K562 (cell line): Measurements from ENCODE around the gene FERMT3. TPM values are rescaled to one million over a fixed set of nuclear protein-coding genes. Genes with fewer than 3 reads are reported as not detected.
A peak's percentile ranks its signal among the peaks of the same experiment; 100 is the strongest.

Source experiments
- BCOR ChIP-seq: fragments of 450-650 bp; IDR thresholded peaks from 2 replicates; pipeline ENCODE4 v1.6.1; 2016
- CBX3 ChIP-seq, 2 experiments: IDR thresholded peaks; 1 replicate in 1 of 2; 2 replicates in 1 of 2; pipeline ENCODE4 v1.6.1; 2012; ENCODE audit warnings: inconsistent platforms in 2 of 2, low read length in 2 of 2, borderline replicate concordance in 1 of 2, control low read depth in 1 of 2
- CTBP1 ChIP-seq: fragments of 450-650 bp; IDR thresholded peaks from 2 replicates; pipeline ENCODE4 v1.6.1; 2016; ENCODE audit warnings: borderline replicate concordance
- HDAC8 ChIP-seq: fragments of 450-650 bp; IDR thresholded peaks from 2 replicates; pipeline ENCODE4 v1.6.1; 2016; ENCODE audit warnings: mild to moderate bottlenecking, missing genetic modification characterization, moderate library complexity, missing compliant biosample characterization
- NCOA6 ChIP-seq: fragments of 450-650 bp; IDR thresholded peaks from 2 replicates; pipeline ENCODE4 v1.6.1; 2017; ENCODE audit warnings: mild to moderate bottlenecking
- OTX1 ChIP-seq: fragments of 450-650 bp; formaldehyde crosslinking; IDR thresholded peaks from 2 replicates; pipeline ENCODE4 v1.4.0; 2022; ENCODE audit warnings: mild to moderate bottlenecking
- SMAD4 ChIP-seq: fragments of 250-450 bp; sonication (Bioruptor Pico); conservative IDR thresholded peaks from 2 replicates; pipeline ENCODE4 v1.8.0; 2021; ENCODE audit warnings: inconsistent platforms, mild to moderate bottlenecking, moderate library complexity
- polyA plus RNA-seq, 8 experiments: library from polyadenylated mRNA; depleted of rRNA in 4 of 8; stranded (reverse) in 5 of 8; unstranded in 3 of 8; fragments of >200 nt; fragmentation: Nextera tagmentation in 2 of 8; fragmentation: Illumina TruSeq in 1 of 8; extraction: Ambion mirVana in 2 of 8; extraction: Trizol in 1 of 8; gene quantifications; 2 replicates each; pipeline versions ENCODE4 v1.2.1 to v1.2.3, GENCODE V29; 2011 to 2014; ENCODE audit warnings: inconsistent platforms in 1 of 8, missing spikeins in 1 of 8
- total RNA-seq, 7 experiments: library from RNA; depleted of rRNA in 6 of 7; stranded (reverse); fragments of >200 nt in 6 of 7; fragmentation: Illumina TruSeq in 2 of 7; extraction: Trizol in 2 of 7; gene quantifications; 2 replicates each; pipeline versions ENCODE4 v1.2.1 to v1.2.3, GENCODE V29; 2011 to 2021; ENCODE audit warnings: low replicate concordance in 1 of 7
- TF ChIP-seq, protein P1 (sequence below): fragments of 450-650 bp; IDR thresholded peaks from 2 replicates; pipeline ENCODE4 v1.7.1; 2018; ENCODE audit warnings: mild to moderate bottlenecking, low read depth; ENCODE audit not compliant: partially characterized antibody
- TF ChIP-seq, protein P2 (sequence below): sonication (generic); formaldehyde crosslinking; IDR thresholded peaks from 2 replicates; pipeline ENCODE4 v1.8.0; 2022; ENCODE audit warnings: mild to moderate bottlenecking, missing genetic modification reagents
- TF ChIP-seq, protein P3 (sequence below), 3 experiments: fragments of 200-800 bp in 1 of 3; fragments of 250-450 bp in 1 of 3; fragments of 450-650 bp in 1 of 3; sonication (Bioruptor Pico) in 1 of 3; sonication (Bioruptor generic) in 1 of 3; formaldehyde crosslinking in 1 of 3; IDR thresholded peaks; 2 replicates each; pipeline versions ENCODE4 v1.6.1 to v1.8.0; 2016 to 2022; ENCODE audit warnings: mild to moderate bottlenecking in 2 of 3, missing genetic modification characterization in 2 of 3, missing compliant biosample characterization in 1 of 3, moderate library complexity in 1 of 3

FERMT3 gene
- total and polyA plus RNA-seq, 9 of the 15 experiments (the other 6 are each of a cell fraction or from before 2014, with no cell fraction given) = 3.2 to 275 (median 79.7) TPM

DNA sequence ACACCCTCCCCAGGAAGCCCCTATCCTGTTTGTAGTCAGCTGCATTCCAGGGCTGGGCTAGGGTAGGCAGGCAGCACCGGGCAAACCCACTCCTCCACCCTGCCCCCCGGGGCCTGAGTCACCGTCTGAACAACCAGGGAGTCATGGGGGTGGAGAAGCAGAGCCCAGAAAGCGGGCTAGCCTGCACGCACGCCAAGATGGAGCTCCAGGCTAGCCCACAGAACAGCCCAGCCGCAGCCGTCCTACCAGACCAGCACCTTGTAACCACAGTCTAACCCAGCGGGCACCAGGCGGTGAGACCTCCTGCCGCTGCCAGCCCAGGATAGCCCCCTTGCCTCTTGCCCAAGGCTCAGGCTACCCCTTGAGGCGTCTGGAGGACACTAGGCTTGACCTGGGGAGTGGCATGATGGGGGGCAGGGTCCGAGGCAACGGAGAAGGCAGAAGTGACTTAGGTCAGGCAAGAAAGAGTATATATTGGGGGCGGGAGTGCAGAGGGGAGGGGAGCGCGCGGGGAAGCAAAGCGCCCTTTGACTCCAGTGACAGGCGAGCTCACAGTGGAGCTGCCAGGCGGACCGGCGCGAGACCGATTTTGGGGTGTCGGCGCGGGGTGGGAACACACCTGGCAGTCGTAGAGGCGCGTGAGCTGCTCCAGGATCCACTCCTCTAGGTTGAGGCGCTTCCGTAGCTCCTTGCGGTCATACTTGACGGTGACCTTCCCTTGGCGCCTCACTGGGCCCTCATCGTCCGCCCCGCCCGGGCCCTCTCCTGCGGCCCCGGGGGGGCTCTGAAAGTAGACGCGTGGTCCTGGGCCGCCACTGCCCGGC lies 39.5 kb downstream of the FERMT3 start (continued):
- TF ChIP-seq, protein P1, sequence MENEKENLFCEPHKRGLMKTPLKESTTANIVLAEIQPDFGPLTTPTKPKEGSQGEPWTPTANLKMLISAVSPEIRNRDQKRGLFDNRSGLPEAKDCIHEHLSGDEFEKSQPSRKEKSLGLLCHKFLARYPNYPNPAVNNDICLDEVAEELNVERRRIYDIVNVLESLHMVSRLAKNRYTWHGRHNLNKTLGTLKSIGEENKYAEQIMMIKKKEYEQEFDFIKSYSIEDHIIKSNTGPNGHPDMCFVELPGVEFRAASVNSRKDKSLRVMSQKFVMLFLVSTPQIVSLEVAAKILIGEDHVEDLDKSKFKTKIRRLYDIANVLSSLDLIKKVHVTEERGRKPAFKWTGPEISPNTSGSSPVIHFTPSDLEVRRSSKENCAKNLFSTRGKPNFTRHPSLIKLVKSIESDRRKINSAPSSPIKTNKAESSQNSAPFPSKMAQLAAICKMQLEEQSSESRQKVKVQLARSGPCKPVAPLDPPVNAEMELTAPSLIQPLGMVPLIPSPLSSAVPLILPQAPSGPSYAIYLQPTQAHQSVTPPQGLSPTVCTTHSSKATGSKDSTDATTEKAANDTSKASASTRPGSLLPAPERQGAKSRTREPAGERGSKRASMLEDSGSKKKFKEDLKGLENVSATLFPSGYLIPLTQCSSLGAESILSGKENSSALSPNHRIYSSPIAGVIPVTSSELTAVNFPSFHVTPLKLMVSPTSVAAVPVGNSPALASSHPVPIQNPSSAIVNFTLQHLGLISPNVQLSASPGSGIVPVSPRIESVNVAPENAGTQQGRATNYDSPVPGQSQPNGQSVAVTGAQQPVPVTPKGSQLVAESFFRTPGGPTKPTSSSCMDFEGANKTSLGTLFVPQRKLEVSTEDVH = peak; percentile 12
- TF ChIP-seq SMAD4 (CRISPR knock-in tag) (peak; percentile 39; the same call in 1 of the 2 replicates), BCOR (peak; percentile 63), CTBP1 (peak; percentile 21; the same call in 1 of the 2 replicates), CBX3 (IDR thresholded peaks at IDR 0.05; ENCODE audit: borderline replicate concordance in 1 of 2, low read length in 2 of 2) (no peak; a peak in 1 of 3 replicates), OTX1 (no peak), NCOA6 (no peak), HDAC8 (tag) (no peak)
- TF ChIP-seq, protein P2, sequence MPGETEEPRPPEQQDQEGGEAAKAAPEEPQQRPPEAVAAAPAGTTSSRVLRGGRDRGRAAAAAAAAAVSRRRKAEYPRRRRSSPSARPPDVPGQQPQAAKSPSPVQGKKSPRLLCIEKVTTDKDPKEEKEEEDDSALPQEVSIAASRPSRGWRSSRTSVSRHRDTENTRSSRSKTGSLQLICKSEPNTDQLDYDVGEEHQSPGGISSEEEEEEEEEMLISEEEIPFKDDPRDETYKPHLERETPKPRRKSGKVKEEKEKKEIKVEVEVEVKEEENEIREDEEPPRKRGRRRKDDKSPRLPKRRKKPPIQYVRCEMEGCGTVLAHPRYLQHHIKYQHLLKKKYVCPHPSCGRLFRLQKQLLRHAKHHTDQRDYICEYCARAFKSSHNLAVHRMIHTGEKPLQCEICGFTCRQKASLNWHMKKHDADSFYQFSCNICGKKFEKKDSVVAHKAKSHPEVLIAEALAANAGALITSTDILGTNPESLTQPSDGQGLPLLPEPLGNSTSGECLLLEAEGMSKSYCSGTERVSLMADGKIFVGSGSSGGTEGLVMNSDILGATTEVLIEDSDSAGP (CRISPR knock-in tag) = peak; percentile 38; the same call in 1 of the 2 replicates
- TF ChIP-seq, protein P3, sequence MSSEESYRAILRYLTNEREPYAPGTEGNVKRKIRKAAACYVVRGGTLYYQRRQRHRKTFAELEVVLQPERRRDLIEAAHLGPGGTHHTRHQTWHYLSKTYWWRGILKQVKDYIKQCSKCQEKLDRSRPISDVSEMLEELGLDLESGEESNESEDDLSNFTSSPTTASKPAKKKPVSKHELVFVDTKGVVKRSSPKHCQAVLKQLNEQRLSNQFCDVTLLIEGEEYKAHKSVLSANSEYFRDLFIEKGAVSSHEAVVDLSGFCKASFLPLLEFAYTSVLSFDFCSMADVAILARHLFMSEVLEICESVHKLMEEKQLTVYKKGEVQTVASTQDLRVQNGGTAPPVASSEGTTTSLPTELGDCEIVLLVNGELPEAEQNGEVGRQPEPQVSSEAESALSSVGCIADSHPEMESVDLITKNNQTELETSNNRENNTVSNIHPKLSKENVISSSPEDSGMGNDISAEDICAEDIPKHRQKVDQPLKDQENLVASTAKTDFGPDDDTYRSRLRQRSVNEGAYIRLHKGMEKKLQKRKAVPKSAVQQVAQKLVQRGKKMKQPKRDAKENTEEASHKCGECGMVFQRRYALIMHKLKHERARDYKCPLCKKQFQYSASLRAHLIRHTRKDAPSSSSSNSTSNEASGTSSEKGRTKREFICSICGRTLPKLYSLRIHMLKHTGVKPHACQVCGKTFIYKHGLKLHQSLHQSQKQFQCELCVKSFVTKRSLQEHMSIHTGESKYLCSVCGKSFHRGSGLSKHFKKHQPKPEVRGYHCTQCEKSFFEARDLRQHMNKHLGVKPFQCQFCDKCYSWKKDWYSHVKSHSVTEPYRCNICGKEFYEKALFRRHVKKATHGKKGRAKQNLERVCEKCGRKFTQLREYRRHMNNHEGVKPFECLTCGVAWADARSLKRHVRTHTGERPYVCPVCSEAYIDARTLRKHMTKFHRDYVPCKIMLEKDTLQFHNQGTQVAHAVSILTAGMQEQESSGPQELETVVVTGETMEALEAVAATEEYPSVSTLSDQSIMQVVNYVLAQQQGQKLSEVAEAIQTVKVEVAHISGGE (CRISPR knock-in tag; IDR thresholded peaks at IDR 0.05) = no peak
